NT2/D1 (cell line): ENCODE data around the gene ATXN10.

Experiments
- YY1 ChIP-seq: IDR thresholded peaks from 2 replicates; pipeline ENCODE4 v1.6.1; 2011; ENCODE audit not compliant: insufficient read length, insufficient read depth
- ZNF274 ChIP-seq: IDR thresholded peaks from 2 replicates; pipeline ENCODE4 v1.6.1; 2011; ENCODE audit warnings: mild to moderate bottlenecking, low read depth, low read length

- TF ChIP-seq YY1: no peak
- TF ChIP-seq ZNF274: no peak
Measured at GRCh38 chr22:45855961-45856360, 184.3 kb downstream of the ATXN10 start.
